Measurements from ENCODE around the gene EVI5L.
"Not testable (repeated sequence)": the region's sequence is repeated elsewhere in the genome, so short reads cannot be mapped to it uniquely, and the experiment has no call there.

EVI5L gene

DNA sequence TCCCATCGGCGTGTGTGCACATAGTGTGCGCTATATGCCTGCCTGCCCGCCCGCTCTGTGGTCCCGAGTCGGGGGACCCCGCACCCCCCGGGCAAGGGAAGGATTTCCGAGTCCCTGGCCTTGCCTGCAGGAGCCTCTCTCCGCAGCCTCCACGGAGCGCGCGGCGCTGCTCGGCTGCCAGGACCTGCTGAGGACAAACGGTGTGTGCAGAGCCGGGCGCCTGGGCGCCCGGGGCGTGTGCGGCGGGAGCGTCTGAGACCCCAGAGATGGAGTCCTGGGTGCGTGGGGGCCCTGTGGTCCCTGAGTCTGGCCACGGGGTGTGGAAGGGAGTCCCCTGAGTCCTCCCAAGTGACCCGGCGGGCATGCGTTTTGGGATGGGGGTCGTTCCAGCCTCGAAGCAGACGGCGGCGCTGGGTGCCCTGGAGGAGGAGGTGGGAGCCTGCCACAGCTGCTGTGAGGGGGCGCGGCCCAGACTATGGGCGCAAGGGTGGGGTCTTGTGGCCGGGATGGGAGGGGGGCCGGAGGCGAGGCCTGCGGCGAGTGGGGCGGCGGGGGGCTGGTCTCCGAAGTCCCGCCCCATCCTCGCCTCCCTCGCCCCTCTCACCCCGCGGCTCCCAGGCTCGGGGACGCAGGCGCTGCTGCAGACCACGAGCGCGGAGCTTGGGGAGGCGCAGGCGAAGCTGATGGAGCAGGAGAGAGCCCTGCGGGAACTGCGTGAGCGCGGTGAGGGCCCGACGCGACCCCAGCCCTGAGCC is 41.7 kb upstream of the EVI5L start:
- H3K4me3 ChIP-seq (ENCODE audit: low read depth, low read length): no peak overlapping the region
- TF ChIP-seq, protein P1, sequence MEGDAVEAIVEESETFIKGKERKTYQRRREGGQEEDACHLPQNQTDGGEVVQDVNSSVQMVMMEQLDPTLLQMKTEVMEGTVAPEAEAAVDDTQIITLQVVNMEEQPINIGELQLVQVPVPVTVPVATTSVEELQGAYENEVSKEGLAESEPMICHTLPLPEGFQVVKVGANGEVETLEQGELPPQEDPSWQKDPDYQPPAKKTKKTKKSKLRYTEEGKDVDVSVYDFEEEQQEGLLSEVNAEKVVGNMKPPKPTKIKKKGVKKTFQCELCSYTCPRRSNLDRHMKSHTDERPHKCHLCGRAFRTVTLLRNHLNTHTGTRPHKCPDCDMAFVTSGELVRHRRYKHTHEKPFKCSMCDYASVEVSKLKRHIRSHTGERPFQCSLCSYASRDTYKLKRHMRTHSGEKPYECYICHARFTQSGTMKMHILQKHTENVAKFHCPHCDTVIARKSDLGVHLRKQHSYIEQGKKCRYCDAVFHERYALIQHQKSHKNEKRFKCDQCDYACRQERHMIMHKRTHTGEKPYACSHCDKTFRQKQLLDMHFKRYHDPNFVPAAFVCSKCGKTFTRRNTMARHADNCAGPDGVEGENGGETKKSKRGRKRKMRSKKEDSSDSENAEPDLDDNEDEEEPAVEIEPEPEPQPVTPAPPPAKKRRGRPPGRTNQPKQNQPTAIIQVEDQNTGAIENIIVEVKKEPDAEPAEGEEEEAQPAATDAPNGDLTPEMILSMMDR (IDR thresholded peaks at IDR 0.05; ENCODE audit: low read depth, low read length): no peak
- no peak for TF ChIP-seq MYC (IDR thresholded peaks at IDR 0.05; ENCODE audit: low read depth, low read length)
- TF ChIP-seq POLR2A (IDR thresholded peaks at IDR 0.05; ENCODE audit: extremely low read depth, insufficient read length): no peak
- TF ChIP-seq, protein P2, sequence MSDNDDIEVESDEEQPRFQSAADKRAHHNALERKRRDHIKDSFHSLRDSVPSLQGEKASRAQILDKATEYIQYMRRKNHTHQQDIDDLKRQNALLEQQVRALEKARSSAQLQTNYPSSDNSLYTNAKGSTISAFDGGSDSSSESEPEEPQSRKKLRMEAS (IDR thresholded peaks at IDR 0.05; ENCODE audit: low read depth, low read length): no peak
- no peak for DNase-seq (ENCODE audit: low read depth)

DNA sequence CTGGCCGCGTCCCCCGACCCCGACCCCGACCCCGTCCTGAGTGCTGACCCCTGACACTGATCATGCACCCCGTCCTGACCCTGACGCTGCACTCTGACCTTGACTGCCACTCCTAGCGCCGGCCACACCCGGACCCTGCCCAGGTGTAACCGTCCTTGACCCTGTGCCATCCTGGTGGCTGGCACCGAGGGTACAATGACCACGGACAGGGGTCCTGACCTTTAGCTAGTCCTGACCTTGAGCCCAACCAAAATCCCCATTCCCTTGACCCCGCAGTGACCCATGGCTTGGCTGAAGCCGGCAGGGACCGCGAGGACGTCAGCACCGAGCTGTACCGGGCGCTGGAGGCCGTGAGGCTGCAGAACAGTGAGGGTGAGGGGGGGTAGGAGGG is 41.1 kb upstream of the EVI5L start:
- DNase-seq (ENCODE audit: low read depth): no peak
- H3K4me3 ChIP-seq (ENCODE audit: low read depth, low read length): no peak overlapping the region
- TF ChIP-seq, protein P2 (IDR thresholded peaks at IDR 0.05; ENCODE audit: low read depth, low read length): no peak
- TF ChIP-seq POLR2A (IDR thresholded peaks at IDR 0.05; ENCODE audit: extremely low read depth, insufficient read length) (no peak), MYC (IDR thresholded peaks at IDR 0.05; ENCODE audit: low read depth, low read length) (no peak)
- TF ChIP-seq, protein P1 (IDR thresholded peaks at IDR 0.05; ENCODE audit: low read depth, low read length): no peak

DNA sequence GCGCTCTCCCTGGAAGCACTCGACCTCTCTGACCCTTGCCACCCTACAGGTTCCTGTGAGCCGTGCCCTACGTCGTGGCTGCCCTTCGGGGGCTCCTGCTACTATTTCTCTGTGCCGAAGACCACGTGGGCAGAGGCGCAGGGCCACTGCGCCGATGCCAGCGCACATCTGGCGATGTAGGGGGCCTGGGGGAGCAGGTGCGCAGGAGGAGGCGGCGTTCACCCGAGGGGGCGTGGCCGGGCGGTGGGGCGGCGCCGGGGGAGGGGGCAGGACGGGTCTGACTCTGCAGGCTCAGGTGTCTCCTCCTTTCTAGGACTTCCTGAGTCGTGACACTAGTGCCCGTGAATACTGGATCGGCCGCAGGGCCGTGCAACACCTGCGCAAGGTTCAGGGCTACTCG is 40.6 kb upstream of the EVI5L start:
- TF ChIP-seq POLR2A (IDR thresholded peaks at IDR 0.05; ENCODE audit: extremely low read depth, insufficient read length) (no peak), MYC (IDR thresholded peaks at IDR 0.05; ENCODE audit: low read depth, low read length) (no peak)
- TF ChIP-seq, protein P2 (IDR thresholded peaks at IDR 0.05; ENCODE audit: low read depth, low read length): no peak
- TF ChIP-seq, protein P1 (IDR thresholded peaks at IDR 0.05; ENCODE audit: low read depth, low read length): no peak
- no peak for DNase-seq (ENCODE audit: low read depth)
- H3K4me3 ChIP-seq (ENCODE audit: low read depth, low read length): no peak overlapping the region

DNA sequence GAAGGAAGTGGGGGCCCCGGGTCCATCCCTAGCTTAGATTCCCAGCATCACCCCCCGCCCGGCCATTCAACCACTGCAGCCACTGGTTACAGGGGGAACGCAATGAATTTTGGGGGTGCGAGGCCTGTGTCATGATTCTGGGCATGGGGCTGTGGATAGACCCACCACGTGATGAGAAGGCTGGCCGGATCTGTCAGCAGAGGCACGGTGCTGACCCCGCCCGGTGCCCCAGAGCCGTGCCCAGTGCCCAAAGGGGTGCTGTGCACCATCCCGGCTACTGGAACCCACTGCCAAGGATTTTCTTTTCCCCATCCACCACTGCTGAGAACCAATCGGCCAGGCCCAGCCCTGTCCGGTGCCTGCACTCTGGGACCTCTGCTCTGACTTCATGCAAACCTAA is 39.6 kb upstream of the EVI5L start:
- DNase-seq (ENCODE audit: low read depth): no peak
- TF ChIP-seq, protein P2 (IDR thresholded peaks at IDR 0.05; ENCODE audit: low read depth, low read length): no peak
- TF ChIP-seq, protein P1 (IDR thresholded peaks at IDR 0.05; ENCODE audit: low read depth, low read length): no peak
- no peak for TF ChIP-seq POLR2A (IDR thresholded peaks at IDR 0.05; ENCODE audit: extremely low read depth, insufficient read length)
- no peak for TF ChIP-seq MYC (IDR thresholded peaks at IDR 0.05; ENCODE audit: low read depth, low read length)
- H3K4me3 ChIP-seq (ENCODE audit: low read depth, low read length): no peak overlapping the region

DNA sequence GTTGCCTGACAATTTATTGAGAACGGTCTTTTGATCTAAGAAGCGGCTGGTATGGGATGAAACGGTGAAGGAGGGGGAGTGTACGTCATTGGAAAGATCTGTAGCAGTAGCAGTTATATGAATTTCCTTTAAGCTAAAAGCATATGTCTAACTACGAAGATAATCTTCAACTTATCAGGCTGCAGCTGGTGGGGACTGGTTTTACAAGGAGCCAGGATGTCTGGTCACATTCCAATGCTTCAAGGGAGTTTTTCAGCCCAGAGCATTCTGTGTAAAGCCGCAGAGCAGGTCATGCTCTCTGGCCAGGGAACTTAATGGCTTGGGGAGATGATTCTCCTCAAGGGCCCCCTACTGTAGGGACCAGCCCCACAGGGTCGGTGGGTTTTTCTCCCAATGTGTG is 37.7 kb upstream of the EVI5L start:
- no peak overlapping the region for H3K4me3 ChIP-seq (ENCODE audit: low read depth, low read length)
- no peak for DNase-seq (ENCODE audit: low read depth)
- TF ChIP-seq, protein P2 (IDR thresholded peaks at IDR 0.05; ENCODE audit: low read depth, low read length): no peak
- TF ChIP-seq POLR2A (IDR thresholded peaks at IDR 0.05; ENCODE audit: extremely low read depth, insufficient read length) (no peak), MYC (IDR thresholded peaks at IDR 0.05; ENCODE audit: low read depth, low read length) (no peak)
- TF ChIP-seq, protein P1 (IDR thresholded peaks at IDR 0.05; ENCODE audit: low read depth, low read length): no peak

DNA sequence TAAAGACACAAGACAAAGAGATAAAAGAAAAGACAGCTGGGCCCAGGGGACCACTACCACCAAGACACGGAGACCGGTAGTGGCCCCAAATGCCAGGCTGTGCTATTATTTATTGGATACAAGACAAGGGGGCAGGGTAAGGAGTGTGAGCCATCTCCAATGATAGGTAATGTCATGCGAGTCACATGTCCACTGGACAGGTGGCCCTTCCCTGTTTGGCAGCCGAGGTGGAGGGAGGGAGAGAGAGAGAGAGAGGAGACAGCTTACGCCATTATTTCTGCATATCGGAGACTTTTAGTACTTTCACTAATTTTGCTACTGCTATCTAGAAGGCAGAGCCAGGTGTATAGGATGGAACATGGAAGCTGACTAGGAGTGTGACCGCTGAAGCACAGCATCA is 37.3 kb upstream of the EVI5L start:
- not testable (repeated sequence) for DNase-seq (ENCODE audit: low read depth); H3K4me3 ChIP-seq (ENCODE audit: low read depth, low read length)
